ENCODE data around the gene ST6GALNAC4.

DNA sequence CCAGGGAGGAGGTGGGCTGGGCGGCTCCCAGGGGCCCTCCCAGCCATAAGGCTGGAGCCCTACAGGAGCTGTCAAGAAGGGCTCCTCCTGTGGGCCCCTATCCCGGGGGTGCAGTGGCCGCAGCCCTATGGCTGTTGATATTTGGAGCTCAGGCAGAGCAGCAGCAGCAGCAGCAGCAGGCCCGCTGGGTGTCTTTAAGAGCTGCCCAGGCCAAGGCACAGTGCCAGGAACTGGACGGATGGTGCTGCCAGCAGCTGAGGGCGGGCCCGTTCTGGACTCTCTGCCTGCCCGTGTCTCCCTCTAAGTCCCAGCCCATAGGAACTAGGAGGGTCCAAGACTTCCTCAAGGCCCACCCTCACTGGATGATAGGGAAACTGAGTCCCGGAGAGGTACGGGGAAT, 43.0 kb downstream of the ST6GALNAC4 start:
- TF ChIP-seq, protein P1, sequence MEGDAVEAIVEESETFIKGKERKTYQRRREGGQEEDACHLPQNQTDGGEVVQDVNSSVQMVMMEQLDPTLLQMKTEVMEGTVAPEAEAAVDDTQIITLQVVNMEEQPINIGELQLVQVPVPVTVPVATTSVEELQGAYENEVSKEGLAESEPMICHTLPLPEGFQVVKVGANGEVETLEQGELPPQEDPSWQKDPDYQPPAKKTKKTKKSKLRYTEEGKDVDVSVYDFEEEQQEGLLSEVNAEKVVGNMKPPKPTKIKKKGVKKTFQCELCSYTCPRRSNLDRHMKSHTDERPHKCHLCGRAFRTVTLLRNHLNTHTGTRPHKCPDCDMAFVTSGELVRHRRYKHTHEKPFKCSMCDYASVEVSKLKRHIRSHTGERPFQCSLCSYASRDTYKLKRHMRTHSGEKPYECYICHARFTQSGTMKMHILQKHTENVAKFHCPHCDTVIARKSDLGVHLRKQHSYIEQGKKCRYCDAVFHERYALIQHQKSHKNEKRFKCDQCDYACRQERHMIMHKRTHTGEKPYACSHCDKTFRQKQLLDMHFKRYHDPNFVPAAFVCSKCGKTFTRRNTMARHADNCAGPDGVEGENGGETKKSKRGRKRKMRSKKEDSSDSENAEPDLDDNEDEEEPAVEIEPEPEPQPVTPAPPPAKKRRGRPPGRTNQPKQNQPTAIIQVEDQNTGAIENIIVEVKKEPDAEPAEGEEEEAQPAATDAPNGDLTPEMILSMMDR (IDR thresholded peaks at IDR 0.05; ENCODE audit: low read depth, low read length), result no peak
- TF ChIP-seq MYC (IDR thresholded peaks at IDR 0.05; ENCODE audit: low read depth, low read length) (no peak), POLR2A (IDR thresholded peaks at IDR 0.05; ENCODE audit: extremely low read depth, insufficient read length) (no peak)

Measured in NB4 (cell line).